ENCODE data around the gene FANCB. TPM values are rescaled to one million over a fixed set of nuclear protein-coding genes. Genes with fewer than 3 reads are reported as not detected.

Gene FANCB
- total RNA-seq, 1 experiment from 2014 or later = 15.0 TPM

GRCh38 chrX:14819769-14820168, 53.1 kb downstream of the FANCB start:
- Histone ChIP-seq H3K4me3 (no peak overlapping the region), H3K4me1 (replicated peaks) (no peaks in the 10 kb centered on the region), H3K27ac (no peak overlapping the region), H3K9me3 (replicated peaks) (no peaks in the 10 kb centered on the region), H3K27me3 (replicated peaks) (no peaks in the 10 kb centered on the region), H3K36me3 (no peaks in the 10 kb centered on the region)
- DNase-seq (ENCODE audit: low read depth in 1 of 2, low spot score in 2 of 2) = no peak

DNA sequence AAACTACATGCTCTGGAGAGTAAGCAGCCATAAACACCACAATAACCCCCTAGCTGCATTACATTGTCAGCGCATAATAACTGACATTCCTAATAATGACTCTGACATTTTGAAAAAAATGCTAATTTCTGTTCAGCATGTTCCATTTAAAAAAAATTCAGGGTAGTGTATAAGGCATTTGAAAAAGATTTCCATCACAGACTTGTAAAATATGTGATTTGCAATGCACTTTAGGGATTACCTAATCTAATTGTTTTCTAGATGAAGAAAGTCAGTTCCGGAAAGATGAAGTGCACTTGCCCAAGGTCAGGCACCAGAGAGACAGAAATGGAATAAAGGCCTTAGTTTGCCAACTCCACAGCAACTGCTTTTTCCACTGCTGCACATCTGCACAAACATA, 55.3 kb downstream of the FANCB start:
- DNase-seq (ENCODE audit: low read depth in 1 of 2, low spot score in 2 of 2) = no peak
- Histone ChIP-seq H3K4me3 (no peak overlapping the region), H3K27ac (no peak overlapping the region), H3K36me3 (no peaks in the 10 kb centered on the region), H3K9me3 (replicated peaks) (no peaks in the 10 kb centered on the region), H3K4me1 (replicated peaks) (no peaks in the 10 kb centered on the region), H3K27me3 (replicated peaks) (no peaks in the 10 kb centered on the region)

DNA sequence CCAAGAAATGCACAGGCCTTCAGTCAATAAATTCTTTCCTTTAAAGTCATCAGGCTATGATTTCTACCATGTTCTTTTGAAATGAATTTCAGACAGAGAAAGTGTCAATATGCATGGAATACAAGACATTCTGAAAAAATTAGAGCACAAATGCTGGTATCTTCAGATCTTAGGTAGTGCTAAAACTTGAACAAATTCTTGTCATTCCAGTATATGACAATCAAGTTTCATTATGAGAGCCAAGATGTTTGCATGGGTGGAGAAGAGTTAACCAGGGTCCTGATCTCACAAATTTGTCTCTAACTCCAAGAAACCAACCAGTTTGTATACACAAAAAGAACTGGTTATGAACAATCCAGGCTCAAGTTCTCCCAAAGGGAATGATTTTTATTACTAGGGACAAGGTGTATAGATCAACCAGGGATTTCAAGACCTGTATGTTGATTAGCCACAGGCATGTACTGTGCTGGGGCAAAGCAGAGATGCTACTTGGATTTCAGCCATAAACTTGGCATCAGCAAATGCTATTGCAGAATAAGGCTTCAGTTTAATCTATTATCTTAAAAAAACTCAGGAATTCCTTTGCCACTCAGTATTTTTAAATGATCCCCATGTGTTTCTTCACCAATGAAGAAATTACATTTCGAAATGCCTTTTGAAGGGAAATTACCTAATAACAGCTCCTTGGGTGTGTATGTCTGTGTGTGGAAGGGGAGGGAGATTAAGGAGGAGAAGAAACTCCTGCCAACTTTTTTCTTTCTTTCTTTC, 69.7 kb downstream of the FANCB start:
- Histone ChIP-seq H3K36me3 (no peaks in the 10 kb centered on the region), H3K9me3 (replicated peaks) (no peaks in the 10 kb centered on the region), H3K27ac (no peak overlapping the region), H3K4me3 (no peak overlapping the region), H3K27me3 (replicated peaks) (no peaks in the 10 kb centered on the region), H3K4me1 (replicated peaks) (0 out of 2 replicates have a peak, but pooled peaks cover 8% of the 10 kb centered on the region)
- DNase-seq (ENCODE audit: low read depth in 1 of 2, low spot score in 2 of 2) = no peak

DNA sequence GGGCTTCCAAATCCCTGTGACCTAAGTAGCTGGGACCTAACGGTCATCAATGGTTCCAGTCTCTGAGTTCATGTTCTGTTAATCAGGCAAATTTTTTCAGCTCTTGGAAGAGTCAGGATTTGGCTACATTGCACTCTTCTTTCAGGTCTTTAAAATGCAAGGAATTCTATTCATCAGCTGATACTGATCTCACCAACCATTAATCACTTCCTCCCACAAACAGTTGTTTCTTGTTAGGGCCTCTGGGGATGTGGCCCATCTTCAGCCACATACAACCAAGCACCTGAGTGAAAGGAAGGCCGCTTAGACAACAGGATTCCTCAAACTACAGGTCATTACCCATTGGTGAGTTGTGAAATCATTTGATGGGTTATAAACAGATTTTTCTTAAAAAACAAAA, 71.7 kb downstream of the FANCB start:
- Histone ChIP-seq H3K4me1 (replicated peaks) (0 out of 2 replicates have a peak, but pooled peaks cover 8% of the 10 kb centered on the region), H3K36me3 (no peaks in the 10 kb centered on the region), H3K4me3 (no peak overlapping the region), H3K27me3 (replicated peaks) (no peaks in the 10 kb centered on the region), H3K27ac (no peak overlapping the region), H3K9me3 (replicated peaks) (no peaks in the 10 kb centered on the region)
- DNase-seq (ENCODE audit: low read depth in 1 of 2, low spot score in 2 of 2) = peak in 1 of 2 experiments; percentile 1

DNA sequence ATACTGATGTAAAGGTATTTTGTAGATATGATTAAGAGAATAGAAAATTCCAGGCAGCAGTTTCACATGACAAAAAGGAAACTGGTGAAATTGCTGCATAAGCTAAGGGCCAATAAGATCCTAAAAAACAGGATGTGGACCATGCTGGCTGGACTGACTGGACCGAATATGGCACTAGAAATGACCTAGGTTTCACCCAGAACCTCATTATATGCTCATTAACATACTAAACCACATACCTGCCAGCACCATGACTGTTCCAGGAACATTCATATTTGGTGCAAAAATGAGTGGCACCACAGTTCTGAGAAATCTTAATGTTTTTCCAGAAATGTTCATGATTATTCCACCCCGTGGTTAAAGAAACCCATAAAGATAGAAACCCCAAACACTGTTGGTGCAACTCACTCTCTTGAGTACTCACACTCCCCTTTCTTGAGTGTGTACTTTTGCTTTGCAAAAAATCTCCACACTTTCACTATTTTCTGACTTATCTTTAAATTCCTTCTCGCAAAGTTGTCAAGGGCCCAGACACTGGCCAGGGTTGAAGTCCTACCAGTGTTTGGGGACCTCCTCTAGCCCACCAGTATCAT, 74.0 kb downstream of the FANCB start:
- H3K36me3 ChIP-seq = no peaks in the 10 kb centered on the region
- H3K9me3 ChIP-seq (replicated peaks) = no peaks in the 10 kb centered on the region
- H3K4me1 ChIP-seq (replicated peaks) = 0 out of 2 replicates have a peak, but pooled peaks cover 8% of the 10 kb centered on the region
- DNase-seq (ENCODE audit: low read depth in 1 of 2, low spot score in 2 of 2) = no peak
- H3K27me3 ChIP-seq (replicated peaks) = no peaks in the 10 kb centered on the region
- no peak overlapping the region for H3K27ac ChIP-seq
- no peak overlapping the region for H3K4me3 ChIP-seq

Other genes starting within 250 kb of the FANCB start
- gene MOSPD2, start 352 bp upstream of the FANCB start, total RNA-seq (2014; rRNA removed; shearing (Covaris generic)) = 16.6 and 21.7 TPM in 2 replicates